Measurements from ENCODE around the gene TRIM26. TPM values are rescaled to one million over a fixed set of nuclear protein-coding genes. Genes with fewer than 3 reads are reported as not detected.
"Not testable (repeated sequence)": the region's sequence is repeated elsewhere in the genome, so short reads cannot be mapped to it uniquely, and the experiment has no call there.

The TRIM26 gene
- total and polyA plus RNA-seq, 2 experiments from 2014 or later = 11.0 to 38.0 TPM

- peaks cover 14% of the 10 kb centered on the region for H3K36me3 Mint-ChIP-seq (ENCODE audit: low read depth)
- Histone ChIP-seq H3K4me1 (ENCODE audit: insufficient read depth) (no peaks in the 10 kb centered on the region; the same call in 1 of the 2 replicates), H3K9me2 (ENCODE audit: insufficient read depth) (no peaks in the 10 kb centered on the region), H3K79me2 (replicated peaks; ENCODE audit: insufficient read depth) (no peaks in the 10 kb centered on the region), H3K27ac (ENCODE audit: low read depth) (no peak overlapping the region), H3K4me3 (no peak overlapping the region), H3K27me3 (ENCODE audit: insufficient read depth) (no peaks in the 10 kb centered on the region), H3F3A (replicated peaks; ENCODE audit: low read depth) (no peaks in the 10 kb centered on the region), H3K36me3 (ENCODE audit: insufficient read depth) (no peaks in the 10 kb centered on the region), H4K20me1 (replicated peaks; ENCODE audit: insufficient read depth) (no peaks in the 10 kb centered on the region), H3K4me2 (no peak overlapping the region), H2AFZ (no peak overlapping the region)
- TF ChIP-seq CTCF (conservative IDR thresholded peaks at IDR 0.05; ENCODE audit: low read depth in 2 of 2) = no peak
- TF ChIP-seq EZH2 (IDR thresholded peaks at IDR 0.05; ENCODE audit: low read depth, unreplicated experiment) = no peak
- no peak for TF ChIP-seq REST (IDR thresholded peaks at IDR 0.05; ENCODE audit: unreplicated experiment)
- no peak for TF ChIP-seq ZNF331 (CRISPR knock-in tag; IDR thresholded peaks at IDR 0.05; ENCODE audit: low read depth)
- TF ChIP-seq POLR2AphosphoS5 (IDR thresholded peaks at IDR 0.05; ENCODE audit: low read depth) = no peak
- no peak for TF ChIP-seq ZNF462 (CRISPR knock-in tag; IDR thresholded peaks at IDR 0.05)
- no peak for TF ChIP-seq JUNB (IDR thresholded peaks at IDR 0.05; ENCODE audit: unreplicated experiment)
- no peak for TF ChIP-seq CREB1 (CRISPR knock-in tag; IDR thresholded peaks at IDR 0.05; ENCODE audit: low read depth)
- no peak for TF ChIP-seq EZH2phosphoT487 (IDR thresholded peaks at IDR 0.05; ENCODE audit: unreplicated experiment)
- DNase-seq (ENCODE audit: low spot score) (no peak), ATAC-seq (no peak)
- no peak overlapping the region for H3K4me3 Mint-ChIP-seq
- H3K27me3 Mint-ChIP-seq (ENCODE audit: insufficient read depth, low read depth, poor library complexity) = peaks cover 9% of the 10 kb centered on the region
- H3K27ac Mint-ChIP-seq = no peak overlapping the region
- H3K4me1 Mint-ChIP-seq = peaks cover 4% of the 10 kb centered on the region; the same call in 1 of the 3 replicates
- peaks cover 24% of the 10 kb centered on the region for H3K9me3 Mint-ChIP-seq
Measured at GRCh38 chr6:30223339-30223738, 10.1 kb upstream of the TRIM26 start.

- not testable (repeated sequence) for H3K4me3 Mint-ChIP-seq; H3K27ac ChIP-seq (ENCODE audit: low read depth); H3K4me1 Mint-ChIP-seq; H3K79me2 ChIP-seq (replicated peaks; ENCODE audit: insufficient read depth); H3K4me3 ChIP-seq; H4K20me1 ChIP-seq (replicated peaks; ENCODE audit: insufficient read depth); H3K27me3 ChIP-seq (ENCODE audit: insufficient read depth); H3K9me2 ChIP-seq (ENCODE audit: insufficient read depth); ATAC-seq; H3F3A ChIP-seq (replicated peaks; ENCODE audit: low read depth); H3K4me1 ChIP-seq (ENCODE audit: insufficient read depth); DNase-seq (ENCODE audit: low spot score); H3K27me3 Mint-ChIP-seq (ENCODE audit: insufficient read depth, low read depth, poor library complexity); H2AFZ ChIP-seq; H3K4me2 ChIP-seq; H3K27ac Mint-ChIP-seq; H3K36me3 ChIP-seq (ENCODE audit: insufficient read depth)
- Mint-ChIP-seq H3K9me3 (peaks cover 24% of the 10 kb centered on the region), H3K36me3 (ENCODE audit: low read depth) (peaks cover 14% of the 10 kb centered on the region)
Measured at GRCh38 chr6:30221956-30222355, 8.8 kb upstream of the TRIM26 start.

Measured in GM23338 (cell line).